ENCODE data around the gene ADAM19.

DNA sequence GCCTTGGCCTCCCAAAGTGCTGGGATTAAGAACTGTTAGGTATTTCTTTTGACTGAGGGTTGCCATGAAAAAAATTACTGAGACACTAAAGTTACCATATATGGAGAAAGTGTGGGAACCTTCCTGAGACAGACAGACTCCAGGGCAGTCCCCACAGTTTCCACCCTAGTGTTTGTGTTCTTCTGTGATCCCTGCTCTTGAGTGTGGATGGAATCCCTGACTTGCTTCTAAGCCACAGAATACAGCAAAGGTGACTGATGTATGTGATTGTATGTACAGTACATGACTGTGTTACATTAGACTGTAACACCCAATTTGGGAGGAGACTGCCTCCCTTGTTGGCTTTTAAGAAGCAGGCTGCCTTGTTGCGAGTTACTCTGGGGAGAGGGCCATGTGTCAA lies 24.7 kb upstream of the ADAM19 start:
- TF ChIP-seq, protein P1, sequence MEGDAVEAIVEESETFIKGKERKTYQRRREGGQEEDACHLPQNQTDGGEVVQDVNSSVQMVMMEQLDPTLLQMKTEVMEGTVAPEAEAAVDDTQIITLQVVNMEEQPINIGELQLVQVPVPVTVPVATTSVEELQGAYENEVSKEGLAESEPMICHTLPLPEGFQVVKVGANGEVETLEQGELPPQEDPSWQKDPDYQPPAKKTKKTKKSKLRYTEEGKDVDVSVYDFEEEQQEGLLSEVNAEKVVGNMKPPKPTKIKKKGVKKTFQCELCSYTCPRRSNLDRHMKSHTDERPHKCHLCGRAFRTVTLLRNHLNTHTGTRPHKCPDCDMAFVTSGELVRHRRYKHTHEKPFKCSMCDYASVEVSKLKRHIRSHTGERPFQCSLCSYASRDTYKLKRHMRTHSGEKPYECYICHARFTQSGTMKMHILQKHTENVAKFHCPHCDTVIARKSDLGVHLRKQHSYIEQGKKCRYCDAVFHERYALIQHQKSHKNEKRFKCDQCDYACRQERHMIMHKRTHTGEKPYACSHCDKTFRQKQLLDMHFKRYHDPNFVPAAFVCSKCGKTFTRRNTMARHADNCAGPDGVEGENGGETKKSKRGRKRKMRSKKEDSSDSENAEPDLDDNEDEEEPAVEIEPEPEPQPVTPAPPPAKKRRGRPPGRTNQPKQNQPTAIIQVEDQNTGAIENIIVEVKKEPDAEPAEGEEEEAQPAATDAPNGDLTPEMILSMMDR (IDR thresholded peaks at IDR 0.05) = no peak
- TF ChIP-seq POLR2A (IDR thresholded peaks at IDR 0.05) = no peak

All from uterus (tissue), 2 donors.